Pancreas (tissue), 10 donors: ENCODE measurements around the gene STK39. TPM values are rescaled to one million over a fixed set of nuclear protein-coding genes. Genes with fewer than 3 reads are reported as not detected.
"Not testable (repeated sequence)": the region's sequence is repeated elsewhere in the genome, so short reads cannot be mapped to it uniquely, and the experiment has no call there.

ENCODE experiments used
- ATAC-seq, 4 donors: fragments of 200-7000 bp; cut with Tn5 transposase; one replicate each; pipeline versions ENCODE4 v1.8.0 to v1.9.1; 2020; ENCODE audit warnings: mild to moderate bottlenecking in 4 of 4, moderate library complexity in 4 of 4
- DNase-seq, 6 donors: peaks; one replicate each; pipeline ENCODE4 v3.0.0-alpha.2; 2020
- FAIRE-seq: peaks from 2 replicates; lab custom pipeline; 2012; peaks lifted over from hg19 to GRCh38; lab: Jason Lieb, UNC
- H3K27ac ChIP-seq, 4 donors: fragments of 200-600 bp; sonication (generic); 1 replicate in 3 of 4; 2 replicates in 1 of 4; pipeline versions ENCODE4 v1.5.0 to v1.8.0; 2020
- H3K27me3 ChIP-seq, 4 donors: fragments of 200-600 bp; one replicate each; pipeline ENCODE4 v1.8.0; 2021
- H3K36me3 ChIP-seq, 3 donors: fragments of 200-600 bp; sonication (generic) in 1 of 3; one replicate each; pipeline versions ENCODE4 v1.5.0 to v1.8.0; 2020 to 2021
- H3K4me1 ChIP-seq, 3 donors: fragments of 200-600 bp; one replicate each; pipeline ENCODE4 v1.8.0; 2021
- H3K4me3 ChIP-seq, 4 donors: fragments of 200-600 bp; sonication (generic) in 2 of 4; one replicate each; pipeline versions ENCODE4 v1.5.0 to v1.8.0; 2020 to 2021
- H3K9me3 ChIP-seq, 4 donors: fragments of 200-600 bp; one replicate each; pipeline ENCODE4 v1.8.0; 2021
- WGBS, 2 donors: extraction: QIAGEN DNeasy Blood & Tissue Kit; methylation state at CpG; one replicate each; pipeline ENCODE4 v1.1.7; 2013; 5-methylcytosine and 5-hydroxymethylcytosine counted together
- intact Hi-C, 3 donors: fragments of 100-400 bp; cut with DNase I; formaldehyde crosslinking; loops; one replicate each; pipeline versions ENCODE4 v1.11.1 to v1.14.2; 2022
- polyA plus RNA-seq, 2 donors: library from polyadenylated mRNA; stranded (reverse); fragments of 200-250 nt; gene quantifications; one replicate each; pipeline ENCODE4 v1.2.3, GENCODE V29; 2013
- total RNA-seq, 6 donors: library from RNA; stranded (reverse); fragmentation: NEBNext Ultra II Directional in 4 of 6; extraction: Animal tissue kit (Norgen Biotek cat#: 25700) in 4 of 6; gene quantifications; one replicate each; pipeline versions ENCODE4 v1.2.1 to v1.2.4, GENCODE V29; 2021 to 2023
- TF ChIP-seq, protein P1 (sequence below), 4 donors: fragments of 200-600 bp; sonication (generic) in 3 of 4; IDR thresholded peaks; one replicate each; pipeline versions ENCODE4 v1.5.0 to v1.8.0; 2021; ENCODE audit warnings: antibody characterized with exemption in 4 of 4
- donor health status: healthy with polysubstance abuse.
- donor health status: DM: no; HTN: no; CAD: no; lungs with moderate emphysema.
- donor health status: DM: no; HTN: no; CAD: no.
- donor health status: control.
- donor health status: control.
- donor health status: Bipolar disorder and iron deficiency.
- donor health status: DM: yes; HTN: yes; CAD: no.
- donor health status: DM: no; HTN: no; CAD: no.
- donor health status: DM: no; HTN: no; CAD: no.
- donor health status: DM: yes; HTN: yes; CAD: no.

The STK39 gene
- total and polyA plus RNA-seq, 8 donors: 9.5 to 23.1 (median 15.5) TPM

GRCh38 chr2:168272225-168272624 lies 24.8 kb upstream of the STK39 start:
- ATAC-seq: no peak
- H3K4me3 ChIP-seq: no peak overlapping the region
- no peaks in the 10 kb centered on the region for H3K27me3 ChIP-seq
- no peak for FAIRE-seq
- 47 to 54% methylated on average over 3 of the region's 3 CpGs for WGBS, 2 donors
- intact Hi-C loops: no loop called here
- H3K4me1 ChIP-seq: no peaks in the 10 kb centered on the region
- H3K36me3 ChIP-seq: no peaks in the 10 kb centered on the region
- H3K9me3 ChIP-seq: no peaks in the 10 kb centered on the region
- TF ChIP-seq, protein P1, sequence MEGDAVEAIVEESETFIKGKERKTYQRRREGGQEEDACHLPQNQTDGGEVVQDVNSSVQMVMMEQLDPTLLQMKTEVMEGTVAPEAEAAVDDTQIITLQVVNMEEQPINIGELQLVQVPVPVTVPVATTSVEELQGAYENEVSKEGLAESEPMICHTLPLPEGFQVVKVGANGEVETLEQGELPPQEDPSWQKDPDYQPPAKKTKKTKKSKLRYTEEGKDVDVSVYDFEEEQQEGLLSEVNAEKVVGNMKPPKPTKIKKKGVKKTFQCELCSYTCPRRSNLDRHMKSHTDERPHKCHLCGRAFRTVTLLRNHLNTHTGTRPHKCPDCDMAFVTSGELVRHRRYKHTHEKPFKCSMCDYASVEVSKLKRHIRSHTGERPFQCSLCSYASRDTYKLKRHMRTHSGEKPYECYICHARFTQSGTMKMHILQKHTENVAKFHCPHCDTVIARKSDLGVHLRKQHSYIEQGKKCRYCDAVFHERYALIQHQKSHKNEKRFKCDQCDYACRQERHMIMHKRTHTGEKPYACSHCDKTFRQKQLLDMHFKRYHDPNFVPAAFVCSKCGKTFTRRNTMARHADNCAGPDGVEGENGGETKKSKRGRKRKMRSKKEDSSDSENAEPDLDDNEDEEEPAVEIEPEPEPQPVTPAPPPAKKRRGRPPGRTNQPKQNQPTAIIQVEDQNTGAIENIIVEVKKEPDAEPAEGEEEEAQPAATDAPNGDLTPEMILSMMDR (IDR thresholded peaks at IDR 0.05): no peak
- H3K27ac ChIP-seq: no peak overlapping the region
- no peak for DNase-seq

- H3K9me3 ChIP-seq, H3K36me3 ChIP-seq, ATAC-seq, H3K27me3 ChIP-seq, intact Hi-C loops, DNase-seq, FAIRE-seq, H3K27ac ChIP-seq, H3K4me3 ChIP-seq, H3K4me1 ChIP-seq: not testable (repeated sequence)
- 92 to 95% methylated on average over 2 of the region's 2 CpGs for WGBS, 2 donors
These were observed 15.5 kb upstream of the STK39 start for GRCh38 chr2:168262926-168263325.

DNA sequence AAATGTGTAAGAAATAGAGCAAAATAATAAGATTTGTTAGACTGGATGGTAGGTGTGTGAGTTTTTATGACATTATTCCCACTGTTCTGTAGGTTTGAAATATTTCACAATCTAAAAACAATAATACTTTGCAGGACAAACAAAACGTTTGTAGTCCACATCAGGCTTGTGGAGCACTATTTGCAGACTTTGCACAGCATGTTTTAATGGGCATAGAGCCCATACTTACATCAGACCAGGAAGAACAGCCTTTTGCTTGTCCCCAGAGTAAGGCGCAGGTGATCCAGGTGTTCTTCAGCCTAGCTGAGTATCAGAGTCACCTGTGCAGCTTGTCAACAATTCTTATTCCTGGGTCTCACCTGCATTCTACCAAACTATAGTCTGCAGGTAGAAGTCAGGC lies 9.1 kb upstream of the STK39 start:
- H3K4me3 ChIP-seq: no peak overlapping the region
- ATAC-seq (peak; percentile 97 to 99 (median 98)), FAIRE-seq (no peak), DNase-seq (peak in 4 of 6 donors; percentile 62 to 81 (median 74))
- TF ChIP-seq, protein P1 (IDR thresholded peaks at IDR 0.05): no peak
- no peaks in the 10 kb centered on the region for H3K36me3 ChIP-seq
- peak overlapping the region; percentile 47 to 90 (median 80) for H3K27ac ChIP-seq
- 9 to 19% methylated on average over 2 of the region's 2 CpGs for WGBS, 2 donors
- no peaks in the 10 kb centered on the region for H3K27me3 ChIP-seq
- intact Hi-C loops: no loop called here
- H3K4me1 ChIP-seq: peaks cover 2 to 18% (median 14%) of the 10 kb centered on the region in 3 donors
- H3K9me3 ChIP-seq: no peaks in the 10 kb centered on the region

- WGBS, 2 donors: 31 to 36% methylated on average over 3 of the region's 3 CpGs
- DNase-seq: peak in 3 of 6 donors; percentile 35 to 58 (median 51)
- H3K4me3 ChIP-seq: no peak overlapping the region
- no peaks in the 10 kb centered on the region for H3K9me3 ChIP-seq
- H3K36me3 ChIP-seq: no peaks in the 10 kb centered on the region
- intact Hi-C loops: no loop called here
- no peak for FAIRE-seq
- ATAC-seq: peak; percentile 60 to 85 (median 82)
- no peaks in the 10 kb centered on the region for H3K27me3 ChIP-seq
- H3K4me1 ChIP-seq: peaks cover 2 to 18% (median 14%) of the 10 kb centered on the region in 3 donors
- TF ChIP-seq, protein P1 (IDR thresholded peaks at IDR 0.05): no peak
- peak overlapping the region in 3 of 4 donors; percentile 38 to 90 (median 83) for H3K27ac ChIP-seq
These were observed 8.5 kb upstream of the STK39 start for GRCh38 chr2:168255866-168256265.

DNA sequence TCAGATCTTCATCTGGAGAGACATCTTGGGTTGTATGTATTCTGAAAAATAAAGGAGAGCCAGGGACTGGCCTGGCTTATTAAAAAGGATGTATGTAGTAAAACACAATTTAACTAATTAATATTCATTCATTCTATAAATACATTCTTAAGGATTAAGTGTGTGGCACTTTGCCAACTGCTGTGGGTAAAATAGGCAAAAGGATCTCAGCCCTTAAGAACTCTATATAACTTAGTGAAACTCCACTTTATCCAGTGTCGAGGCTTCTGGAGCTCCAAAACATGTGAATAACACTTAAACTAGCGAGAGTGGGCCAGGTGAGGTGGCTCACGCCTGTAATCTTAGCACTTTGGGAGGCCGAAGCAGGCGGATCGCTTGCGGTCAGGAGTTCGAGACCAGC lies 7.7 kb upstream of the STK39 start:
- intact Hi-C loops: no loop called here
- no peak for DNase-seq

More for the DNA sequence above, 7.7 kb upstream of the STK39 start:
- ATAC-seq (no peak), FAIRE-seq (no peak)
- TF ChIP-seq, protein P1 (IDR thresholded peaks at IDR 0.05): no peak
- no peak overlapping the region for H3K4me3 ChIP-seq
- peaks cover 2 to 18% (median 14%) of the 10 kb centered on the region in 3 donors for H3K4me1 ChIP-seq
- H3K36me3 ChIP-seq: no peaks in the 10 kb centered on the region
- peak overlapping the region in 2 of 4 donors; percentile 83 to 90 for H3K27ac ChIP-seq
- WGBS, 2 donors: 97 to 99% methylated on average over 8 of the region's 8 CpGs
- no peaks in the 10 kb centered on the region for H3K9me3 ChIP-seq
- no peaks in the 10 kb centered on the region for H3K27me3 ChIP-seq
